Measurements from ENCODE around the gene TSPAN31.
A peak's percentile ranks its signal among the peaks of the same experiment; 100 is the strongest.

TSPAN31 gene

DNA sequence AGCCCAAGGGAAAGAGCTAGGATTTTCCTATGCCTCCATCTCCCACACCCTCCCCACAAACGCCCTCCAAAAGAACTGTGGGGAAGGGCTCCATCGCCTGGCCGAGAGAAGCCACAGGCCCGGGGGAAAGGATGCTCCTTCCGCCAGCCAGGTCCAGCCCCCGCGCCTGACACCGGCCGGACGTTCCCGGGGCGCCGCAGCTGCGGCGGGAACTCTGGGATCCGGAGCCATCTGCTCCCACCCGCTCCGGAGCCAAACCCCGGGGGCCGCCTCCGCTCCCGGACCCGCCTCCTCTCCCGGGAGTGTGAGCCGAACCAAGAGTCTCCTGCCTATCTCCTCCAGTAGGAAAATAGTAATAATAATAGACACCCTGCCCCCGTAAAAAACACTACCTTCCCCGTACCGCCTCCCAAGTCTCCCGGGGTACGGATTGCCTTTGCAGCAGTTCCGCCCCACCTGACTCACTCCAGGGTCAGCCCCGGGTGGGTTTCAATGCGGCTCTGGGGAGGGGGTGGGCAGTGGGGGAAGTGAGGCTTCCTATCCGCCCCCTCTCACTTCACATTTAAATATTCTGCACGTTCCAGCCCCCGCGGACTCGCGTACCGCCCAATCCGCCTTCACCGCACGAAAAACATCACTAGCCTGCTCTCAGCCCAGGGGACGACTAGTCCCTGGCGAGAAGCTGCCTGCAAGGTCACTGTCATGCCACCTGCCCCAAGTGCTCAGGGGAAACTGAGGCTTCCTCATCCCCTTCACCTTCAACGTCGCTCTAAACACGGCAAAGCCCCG, 8.7 kb upstream of the TSPAN31 start:
- no peak for DNase-seq (ENCODE audit: low read depth in 2 of 2)

DNA sequence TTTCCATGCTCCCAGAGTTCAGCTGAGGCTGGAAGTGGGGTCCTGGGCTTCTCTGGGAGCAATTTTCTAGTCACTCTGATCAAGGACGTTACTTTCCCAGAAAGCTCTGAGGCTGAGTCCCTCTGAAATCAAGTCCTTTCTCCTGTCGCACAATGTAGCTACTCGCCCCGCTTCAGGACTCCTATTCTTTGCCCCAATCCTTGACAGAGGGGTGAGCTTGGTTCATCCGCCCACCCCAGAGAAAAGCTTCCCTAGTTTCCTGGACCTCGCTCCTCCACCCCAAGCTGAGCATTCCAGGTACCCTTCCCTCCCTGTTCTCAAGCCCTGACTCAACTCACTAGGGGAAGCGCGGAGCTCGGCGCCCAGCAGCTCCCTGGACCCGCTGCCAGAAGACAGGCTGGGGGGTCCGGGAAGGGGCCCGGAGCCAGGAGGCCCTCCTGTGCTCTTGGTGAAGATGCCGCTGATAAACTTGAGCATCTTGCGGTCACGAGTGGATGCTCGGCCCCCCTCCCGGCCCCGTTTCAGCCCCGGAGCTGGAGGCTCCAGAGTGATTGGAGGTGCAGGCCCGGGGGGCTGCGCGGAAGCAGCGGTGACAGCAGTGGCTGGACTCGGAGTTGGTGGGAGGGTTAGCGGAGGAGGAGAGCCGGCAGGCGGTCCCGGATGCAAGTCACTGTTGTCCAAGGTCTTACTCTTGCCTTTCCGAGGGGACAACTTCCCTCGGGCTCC, 7.9 kb upstream of the TSPAN31 start:
- DNase-seq (ENCODE audit: low read depth in 2 of 2), result no peak

DNA sequence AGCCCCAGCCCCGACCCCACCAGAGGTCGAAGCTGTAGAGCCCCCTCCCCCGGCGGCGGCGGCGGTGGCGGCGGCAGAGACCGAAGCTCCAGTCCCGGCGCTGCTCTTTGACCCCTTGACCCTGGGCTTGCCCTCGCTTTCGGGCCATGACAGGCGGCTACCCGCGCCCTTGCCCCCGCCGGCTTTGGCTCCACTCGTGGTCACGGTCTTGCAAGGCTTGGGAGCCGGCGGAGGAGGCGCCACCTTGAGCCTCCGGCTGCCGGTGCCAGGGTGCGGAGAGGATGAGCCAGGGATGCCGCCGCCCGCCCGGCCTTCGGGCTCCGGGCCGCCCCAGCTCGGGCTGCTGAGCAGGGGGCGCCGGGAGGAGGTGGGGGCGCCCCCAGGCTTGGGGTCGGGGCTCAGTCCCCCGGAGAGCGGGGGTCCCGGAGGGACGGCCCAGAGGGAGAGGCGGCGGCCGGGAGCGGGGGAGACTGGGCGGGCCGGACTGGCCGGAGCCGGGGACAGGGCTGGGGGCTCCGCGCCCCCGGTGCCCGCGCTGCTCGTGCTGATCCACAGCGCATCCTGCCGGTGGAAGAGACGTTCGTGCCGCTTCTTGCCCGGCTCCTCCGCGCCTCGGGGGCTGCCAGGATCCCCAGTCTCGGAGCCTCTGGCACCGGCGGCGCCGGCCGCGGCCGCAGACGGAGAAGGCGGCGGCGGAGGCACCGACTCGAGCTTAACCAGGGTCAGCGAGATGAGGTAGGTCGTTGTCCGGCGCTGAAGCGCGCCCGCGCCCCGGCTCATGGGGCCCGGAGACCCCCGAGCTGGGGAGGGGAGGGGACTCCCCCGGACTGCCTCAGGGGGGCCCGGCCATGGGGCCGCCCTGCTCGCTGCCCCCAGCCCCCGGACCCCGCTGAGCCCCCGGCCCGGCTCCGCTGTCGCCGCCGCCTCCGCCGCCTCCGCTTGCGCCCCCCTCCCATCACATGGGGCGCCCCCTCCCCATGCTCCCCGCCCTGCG, 7.1 kb upstream of the TSPAN31 start:
- no peak for DNase-seq (ENCODE audit: low read depth in 2 of 2)

DNA sequence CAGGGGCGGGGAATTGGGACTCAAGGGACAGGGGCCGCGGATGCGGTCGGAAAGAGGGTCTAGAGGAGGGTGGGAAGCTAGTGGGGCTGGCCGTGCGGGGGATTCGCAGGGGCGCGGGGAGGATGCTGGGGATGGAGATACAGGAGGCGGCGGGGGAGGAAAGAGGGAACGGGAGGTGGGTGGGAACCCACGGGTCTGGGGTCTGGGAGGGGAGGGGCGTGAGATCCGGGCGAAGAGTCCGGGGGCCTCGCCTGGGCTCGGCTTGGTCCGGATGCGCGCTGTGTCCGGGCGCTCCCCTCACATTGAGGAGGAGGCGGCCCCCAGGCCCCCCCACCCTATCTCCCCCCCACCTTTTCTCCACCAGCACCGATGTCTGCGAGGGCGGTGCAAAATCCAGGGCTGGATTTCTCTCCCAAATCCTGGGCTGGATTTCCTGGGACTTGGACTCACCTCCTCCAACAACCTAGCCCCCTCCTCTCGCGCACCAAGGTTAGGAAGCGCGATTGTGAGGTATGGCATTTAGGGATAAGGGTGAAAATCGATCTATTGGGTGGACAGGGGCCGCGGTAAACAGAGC, 6.1 kb upstream of the TSPAN31 start, which contains the start of gene AGAP2:
AGAP2 (minus strand) TSS at position 82 of the 577 bp plus-strand sequence. CDS start 496 bp downstream, outside the sequence.
- no peak for DNase-seq (ENCODE audit: low read depth in 2 of 2)

DNA sequence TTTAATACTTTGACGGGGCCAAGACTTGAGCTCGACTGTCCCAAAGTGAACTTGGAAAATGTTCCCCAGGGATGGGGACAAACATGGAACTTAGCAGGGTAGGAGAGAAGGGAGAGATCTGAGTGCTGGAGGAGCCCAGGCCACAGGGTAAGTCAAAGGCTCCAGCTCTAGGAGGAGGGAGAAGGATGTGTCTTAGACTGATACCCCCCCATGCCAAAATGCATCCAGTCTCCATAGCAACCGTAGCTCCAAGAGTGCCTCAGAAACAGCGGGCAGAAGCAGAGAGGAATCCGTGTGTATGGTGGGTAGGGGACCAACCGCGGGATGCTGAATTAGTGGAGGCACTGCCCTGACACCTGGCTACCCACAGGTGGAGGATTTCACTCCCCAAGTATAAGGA, 5.5 kb upstream of the TSPAN31 start:
- no peak for DNase-seq (ENCODE audit: low read depth in 2 of 2)

DNA sequence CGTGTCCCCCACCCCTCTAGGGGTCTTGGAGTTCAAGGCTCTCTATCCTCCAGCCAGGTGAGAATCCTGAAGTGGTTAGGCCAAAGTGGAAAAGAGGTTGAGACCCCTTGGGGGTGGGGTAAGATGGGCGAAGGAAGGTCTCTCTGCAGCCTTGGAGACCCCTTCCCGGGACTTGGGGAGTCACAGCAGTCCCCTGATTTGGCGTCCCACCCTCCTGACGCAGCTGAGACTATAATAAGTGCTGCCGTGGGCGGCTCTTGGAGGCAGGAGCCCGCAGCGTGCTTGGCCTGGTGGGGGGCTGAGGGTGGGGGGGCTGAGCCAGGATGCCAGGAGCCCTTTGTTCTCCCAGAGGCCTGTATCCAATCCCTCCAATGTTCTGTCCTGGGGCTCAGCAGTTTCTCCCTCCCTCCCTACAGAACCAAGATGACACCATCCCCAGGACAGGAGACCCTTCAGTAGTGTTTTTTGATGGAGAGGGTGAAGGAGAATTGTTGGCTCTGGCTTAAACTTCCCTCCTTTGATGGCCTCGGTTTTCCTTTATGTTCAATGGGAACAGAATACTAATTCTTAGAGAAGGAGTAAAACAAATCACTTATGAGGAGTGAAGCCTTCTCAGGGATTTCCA, 4.8 kb upstream of the TSPAN31 start:
- no peak for DNase-seq (ENCODE audit: low read depth in 2 of 2)

DNA sequence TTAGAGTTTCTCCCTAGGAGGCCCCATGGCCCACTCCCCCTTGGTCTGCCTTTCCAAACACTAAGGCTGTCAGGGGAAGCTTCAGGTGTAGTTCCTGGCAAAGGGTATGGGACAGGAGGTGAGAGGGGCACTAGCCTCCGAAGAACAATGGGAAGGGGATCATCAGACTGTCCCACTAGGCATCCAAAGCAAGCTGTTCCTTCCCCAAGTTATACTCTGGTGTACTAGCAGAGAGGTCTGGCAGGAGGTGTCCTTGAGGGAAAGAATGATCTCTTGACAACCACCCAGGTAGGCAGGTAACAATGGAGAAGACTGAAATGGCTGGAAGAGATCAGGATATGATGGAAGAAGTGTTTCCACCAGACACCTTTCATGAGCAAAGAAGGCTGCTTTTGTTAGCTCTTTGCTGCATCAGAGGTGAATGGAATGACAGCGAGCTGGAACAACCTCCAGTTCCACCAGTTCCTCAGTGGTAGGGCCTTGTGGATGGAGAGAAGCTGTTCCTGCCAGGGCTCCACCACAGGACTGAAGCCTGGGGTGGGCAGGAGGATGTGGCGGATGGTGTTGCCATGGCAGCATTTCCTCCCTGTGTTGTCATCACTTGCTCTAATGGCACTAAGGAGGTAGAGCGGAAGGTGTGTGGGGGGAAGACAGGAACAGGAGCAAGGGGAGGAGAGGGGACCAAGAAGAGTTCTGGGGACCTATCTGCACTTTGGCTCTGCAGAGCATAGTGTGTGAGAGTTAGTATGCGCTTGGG, 4.0 kb upstream of the TSPAN31 start:
- DNase-seq (ENCODE audit: low read depth in 2 of 2), result peak; percentile 68 to 73

DNA sequence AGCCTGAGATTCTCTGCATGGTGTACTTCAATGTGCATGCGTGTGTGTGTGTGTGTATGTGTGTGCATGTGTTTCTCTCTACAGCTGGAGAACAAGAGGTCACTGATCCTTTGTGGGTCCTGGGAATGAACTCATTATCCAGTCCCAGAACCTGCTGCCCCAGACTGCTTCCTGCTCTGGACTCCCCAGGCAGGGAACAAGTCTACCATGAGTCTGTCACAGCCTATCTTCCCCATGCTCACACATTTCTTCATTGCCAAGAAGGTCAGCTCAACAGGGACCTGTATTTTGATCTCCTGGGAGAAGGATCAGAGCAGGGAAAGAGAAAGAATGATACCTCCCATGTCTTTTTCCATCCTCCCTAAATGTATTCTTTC, 3.4 kb upstream of the TSPAN31 start:
- DNase-seq (ENCODE audit: low read depth in 2 of 2), result no peak

DNA sequence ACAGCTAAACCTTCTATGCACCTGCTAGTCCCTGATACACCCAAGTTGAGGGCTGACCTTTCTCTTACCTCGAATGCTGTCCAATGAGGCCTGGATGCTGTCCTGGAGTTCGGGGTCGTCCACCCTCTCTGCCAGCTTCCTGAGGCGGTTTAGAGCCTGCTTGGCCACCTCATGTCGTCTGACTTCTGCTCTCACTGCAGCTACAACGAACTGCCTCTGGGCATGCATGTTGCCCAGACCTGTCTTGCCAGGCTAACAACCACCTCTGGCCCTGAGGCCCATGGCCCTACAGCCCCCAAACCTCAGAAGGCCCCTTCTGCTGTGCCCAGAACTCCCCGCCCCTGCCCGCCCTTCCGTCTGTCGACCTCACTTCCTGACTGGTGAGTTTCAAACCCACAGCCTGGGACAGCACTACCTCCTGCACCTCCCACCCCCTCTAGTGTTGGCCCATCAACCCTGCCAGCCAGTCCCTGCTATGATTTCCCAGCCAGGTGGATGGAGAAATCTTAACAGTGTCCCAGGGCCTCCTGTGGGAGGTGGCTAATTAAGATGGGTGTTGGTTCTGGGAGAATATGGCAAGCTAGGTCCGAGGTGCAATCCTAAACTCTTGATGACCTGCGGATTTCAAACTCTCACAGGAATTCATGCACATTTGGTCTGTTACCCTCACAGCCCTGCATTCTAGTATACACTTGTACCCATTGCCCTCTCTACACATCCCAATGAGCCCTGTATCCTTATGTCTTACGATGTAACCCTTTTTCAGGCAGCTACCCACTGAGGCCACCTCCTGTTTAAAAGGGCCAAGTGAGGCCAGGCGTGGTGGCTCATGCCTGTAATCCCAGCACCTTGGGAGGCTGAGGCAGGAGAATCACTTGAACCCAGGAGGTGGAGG, 2.7 kb upstream of the TSPAN31 start:
- DNase-seq (ENCODE audit: low read depth in 2 of 2), result peak; percentile 73 to 76

DNA sequence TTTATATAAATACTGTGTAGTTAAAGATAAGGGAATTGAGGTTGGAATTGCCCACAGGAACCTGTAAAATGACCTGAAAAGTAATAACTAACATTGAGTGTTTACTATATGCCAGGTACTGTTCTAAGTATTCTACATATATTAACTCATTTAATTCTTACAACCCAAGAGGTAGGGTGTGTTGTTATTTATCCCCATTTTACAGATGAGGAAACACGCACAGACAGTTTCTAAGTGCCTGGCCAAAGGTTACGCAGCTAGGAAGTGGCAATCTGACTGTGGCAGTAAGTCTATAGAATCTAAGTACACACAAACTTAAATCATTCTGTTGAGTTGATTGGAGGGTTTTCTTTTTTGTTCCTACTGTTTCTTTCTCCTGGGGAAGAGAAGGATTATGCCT, 1.1 kb upstream of the TSPAN31 start:
- no peak for DNase-seq (ENCODE audit: low read depth in 2 of 2)

DNA sequence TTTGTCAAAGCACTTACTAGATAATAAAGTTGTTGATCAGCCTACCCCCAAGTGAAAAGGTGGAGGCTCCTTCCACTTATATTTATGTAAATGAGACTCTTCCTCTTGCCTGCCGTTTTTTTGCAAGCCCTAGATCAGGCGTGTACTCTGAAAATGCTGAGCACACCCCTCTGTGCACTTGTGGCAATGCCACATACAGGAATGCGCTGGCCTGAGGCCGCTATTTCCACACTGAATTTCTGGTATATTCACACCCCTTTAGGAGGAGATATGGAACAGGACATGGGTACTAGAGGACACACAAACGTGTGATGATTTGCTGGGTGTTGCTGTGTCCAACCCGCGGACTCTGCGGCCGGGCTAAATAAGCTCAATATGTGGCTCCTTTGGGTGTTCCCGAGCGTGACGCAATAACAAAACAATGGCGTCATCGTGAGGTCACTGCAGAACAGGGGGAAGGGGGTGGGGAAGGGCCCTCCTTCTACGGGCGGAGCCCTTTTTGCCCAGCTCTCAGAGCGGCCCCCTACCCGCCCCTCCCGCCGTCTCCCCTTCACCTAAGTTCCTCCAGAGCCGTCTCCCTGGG, 554 bp upstream of the TSPAN31 start:
- DNase-seq (ENCODE audit: low read depth in 2 of 2), result peak in 1 of 2 donors; percentile 42

DNA sequence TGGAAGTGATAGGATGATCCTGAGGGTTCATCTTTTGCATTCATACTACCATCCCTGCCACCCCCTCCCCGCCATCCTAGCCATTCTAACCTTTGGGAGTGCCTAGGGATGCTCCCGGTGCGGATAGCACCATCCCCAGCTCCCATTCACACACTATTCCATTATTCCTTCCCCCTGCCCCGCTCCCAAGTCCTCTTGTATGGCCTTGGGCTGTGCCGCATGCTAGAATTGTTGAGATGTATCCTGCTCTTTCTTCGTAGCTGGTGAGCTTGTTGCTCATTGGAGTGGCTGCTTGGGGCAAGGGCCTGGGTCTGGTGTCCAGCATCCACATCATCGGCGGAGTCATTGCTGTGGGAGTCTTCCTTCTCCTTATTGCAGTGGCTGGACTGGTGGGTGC, 644 bp downstream of the TSPAN31 start:
- DNase-seq (ENCODE audit: low read depth in 2 of 2), result no peak

DNA sequence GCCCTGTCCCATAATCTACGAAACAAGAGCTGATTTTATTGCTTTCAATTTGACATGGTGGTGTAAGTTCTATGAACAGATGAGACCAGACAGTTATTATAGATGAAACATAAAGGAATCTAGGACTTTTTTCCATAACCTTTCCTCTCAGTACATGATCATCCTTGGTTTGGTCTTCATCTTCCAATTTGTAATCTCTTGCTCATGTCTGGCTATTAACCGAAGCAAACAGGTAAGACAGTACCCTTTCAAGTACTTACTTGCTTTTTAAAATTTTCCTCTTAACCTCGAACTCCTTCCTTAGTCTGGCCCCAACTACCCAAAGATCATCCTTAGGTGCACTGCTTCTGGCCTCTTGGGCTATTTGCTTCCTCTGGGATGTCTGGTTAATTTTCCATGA, 1.2 kb downstream of the TSPAN31 start:
- DNase-seq (ENCODE audit: low read depth in 2 of 2), result no peak

DNA sequence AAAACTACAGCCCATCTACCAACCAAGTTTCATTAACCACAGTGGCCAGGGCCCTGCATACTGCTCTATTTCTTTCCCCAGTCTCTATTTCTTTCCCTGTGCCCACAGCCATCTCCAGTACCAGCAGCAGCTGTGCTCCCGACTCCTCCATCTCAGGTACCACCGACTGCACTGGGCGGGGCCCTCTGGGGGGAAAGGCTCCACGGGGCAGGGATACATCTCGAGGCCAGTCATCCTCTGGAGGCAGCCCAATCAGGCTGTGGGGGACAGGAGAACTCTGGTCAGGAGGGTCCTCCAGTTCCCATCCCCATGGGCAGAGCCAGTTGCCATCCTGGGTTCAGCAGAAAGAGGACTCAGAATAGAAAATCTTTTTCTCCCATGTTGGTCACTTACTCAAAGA, 4.2 kb downstream of the TSPAN31 start:
- no peak for DNase-seq (ENCODE audit: low read depth in 2 of 2)

DNA sequence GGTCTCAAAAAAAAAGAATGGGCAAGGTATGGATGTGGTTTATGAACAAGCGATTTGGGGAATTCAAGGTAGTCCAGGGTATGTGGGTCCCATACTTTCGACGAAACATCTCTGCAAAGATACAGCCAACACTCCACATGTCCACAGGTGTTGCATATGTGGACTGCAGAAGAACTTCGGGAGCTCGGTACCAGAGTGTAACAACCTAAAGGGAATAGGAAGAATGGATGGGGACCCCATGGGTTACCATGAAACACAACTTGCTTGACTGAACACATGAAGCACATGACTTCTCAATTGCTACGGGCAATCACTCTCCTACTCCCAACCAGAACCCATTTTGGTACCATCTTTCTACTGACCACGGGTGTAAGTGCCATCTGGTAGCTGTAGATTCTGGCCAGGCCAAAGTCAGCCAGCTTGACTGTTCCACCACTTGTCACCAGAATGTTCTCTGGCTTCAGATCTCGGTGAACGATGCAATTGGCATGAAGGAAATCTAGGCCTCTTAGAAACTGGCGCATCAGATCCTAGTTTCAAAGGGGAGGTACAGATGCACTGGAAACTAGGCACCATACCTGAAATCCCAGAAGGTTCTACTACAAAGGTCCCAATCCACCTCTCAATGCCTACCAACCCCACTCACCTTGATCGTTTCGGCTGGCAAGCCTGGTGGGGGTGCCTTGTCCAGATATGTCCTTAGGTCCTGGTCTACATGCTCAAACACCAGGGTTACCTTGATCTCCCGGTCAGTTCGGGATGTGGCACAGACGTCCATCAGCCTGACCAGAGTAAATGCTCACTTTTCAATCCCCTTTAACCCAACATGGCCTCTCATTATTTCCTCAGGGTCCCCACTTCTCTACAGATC, 6.0 kb downstream of the TSPAN31 start:
- DNase-seq (ENCODE audit: low read depth in 2 of 2), result no peak

DNA sequence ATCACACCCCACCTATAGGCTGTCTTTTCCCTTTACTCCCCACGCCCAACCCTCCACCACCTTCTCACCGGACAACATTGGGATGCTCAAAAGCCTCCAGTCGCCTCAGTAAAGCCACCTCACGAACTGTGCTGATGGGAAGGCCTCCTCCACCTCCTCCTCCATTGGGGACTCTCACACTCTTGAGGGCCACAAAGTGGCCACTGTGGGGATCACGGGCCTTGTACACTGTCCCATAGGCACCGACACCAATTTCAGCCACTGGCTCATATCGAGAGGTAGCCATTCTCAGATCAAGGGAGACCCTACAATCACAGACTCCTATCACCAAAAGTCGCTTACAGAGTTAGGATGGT, 6.6 kb downstream of the TSPAN31 start:
- DNase-seq (ENCODE audit: low read depth in 2 of 2), result no peak

DNA sequence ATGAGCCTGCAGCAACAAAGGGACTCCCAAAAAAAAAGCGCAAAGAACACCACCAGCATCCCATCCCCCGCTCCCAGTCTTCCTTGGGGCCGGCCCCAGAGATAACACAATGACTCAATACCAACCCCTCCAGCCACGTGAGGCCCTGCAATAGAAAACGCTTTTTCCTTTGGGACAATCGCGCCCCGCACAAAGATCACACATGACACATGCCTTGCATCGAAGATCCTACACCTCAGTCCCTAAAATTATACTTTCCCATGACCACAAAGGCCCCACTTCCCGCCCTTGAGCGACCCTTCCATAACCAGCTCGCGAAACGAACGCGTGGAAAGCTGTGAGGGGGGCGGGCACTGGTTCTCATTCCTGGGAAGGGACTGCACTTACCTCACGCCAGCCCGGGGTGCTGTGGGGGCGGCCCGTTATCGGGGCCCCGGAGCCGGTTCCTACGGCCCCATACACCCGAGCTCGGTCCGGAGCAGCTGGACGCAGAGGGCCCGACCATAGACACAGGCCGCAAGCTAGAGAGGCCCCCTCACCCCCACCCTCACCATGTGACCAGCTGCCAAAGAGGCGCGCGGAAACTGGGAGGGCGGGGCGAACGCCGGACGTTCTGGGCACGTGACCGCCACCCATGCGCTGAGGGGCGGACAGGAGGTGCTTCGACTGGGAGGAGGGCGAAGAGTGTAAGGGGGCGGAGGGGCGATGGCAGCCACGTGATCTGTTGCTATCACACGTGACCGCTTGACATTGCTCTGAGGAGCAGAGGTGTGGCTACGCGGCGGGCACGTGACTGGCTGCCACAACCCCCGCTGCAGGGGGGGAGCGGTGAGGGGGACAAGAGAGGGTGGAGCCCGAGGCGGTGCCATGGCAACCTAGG, 7.2 kb downstream of the TSPAN31 start, which contains the start of gene CDK4:
CDK4 (minus strand) TSS at position 523 of the 880 bp plus-strand sequence. CDS start 593 bp downstream, outside the sequence.
- DNase-seq (ENCODE audit: low read depth in 2 of 2), result peak; percentile 97 to 99

Measured in stimulated activated CD8-positive, alpha-beta memory T cell treated with anti-CD3 and anti-CD28 coated beads, Interleukin-15, amount 100 ng/mL, for 48 hours (primary cell).